Breast epithelium (tissue), 3 donors: ENCODE data around the gene SIK3.

ENCODE experiments used
- CTCF ChIP-seq, 3 donors: fragments of 450-650 bp; IDR thresholded peaks; one replicate each; pipeline ENCODE4 v1.5.1; 2016 to 2017; ENCODE audit warnings: antibody characterized with exemption in 3 of 3, mild to moderate bottlenecking in 3 of 3, moderate library complexity in 3 of 3
- POLR2A ChIP-seq: fragments of 450-650 bp; IDR thresholded peaks from one replicate; pipeline ENCODE4 v1.6.1; 2016; ENCODE audit warnings: antibody characterized with exemption, mild to moderate bottlenecking, moderate library complexity
- POLR2AphosphoS5 ChIP-seq, 3 donors: sonication (generic); formaldehyde crosslinking; IDR thresholded peaks; one replicate each; pipeline ENCODE4 v1.6.1; 2017; ENCODE audit warnings: antibody characterized with exemption in 3 of 3

- TF ChIP-seq POLR2A (no peak), CTCF (IDR thresholded peaks at IDR 0.05) (no peak), POLR2AphosphoS5 (IDR thresholded peaks at IDR 0.05) (no peak)
These were observed 52.3 kb downstream of the SIK3 start for GRCh38 chr11:117045956-117046355.
